Measurements from ENCODE around the gene EXOC2. TPM values are rescaled to one million over a fixed set of nuclear protein-coding genes. Genes with fewer than 3 reads are reported as not detected.
A peak's percentile ranks its signal among the peaks of the same experiment; 100 is the strongest.

EXOC2 gene
- total and polyA plus RNA-seq, 2 of the 13 experiments (the other 11 are each of a cell fraction or from before 2014, with no cell fraction given): 12.6 to 22.9 TPM

GRCh38 chr6:490251-491037 is 202.5 kb downstream of the EXOC2 start:
- Histone ChIP-seq H4K20me1 (ENCODE audit: insufficient read depth, low read length) (no peaks in the 10 kb centered on the region), H2AFZ (ENCODE audit: low read length) (no peak overlapping the region), H3K27ac (ENCODE audit: extremely low read length, insufficient read depth, low read length) (no peak overlapping the region), H3K79me2 (ENCODE audit: insufficient read depth, low read length) (no peaks in the 10 kb centered on the region), H3K4me2 (ENCODE audit: low read depth, low read length) (no peak overlapping the region), H3K9ac (ENCODE audit: insufficient read depth, low read depth, low read length) (no peak overlapping the region), H3K4me3 (replicated peaks in 1 of 3; ENCODE audit: insufficient read depth in 1 of 3, low read depth in 2 of 3, low read length in 3 of 3) (no peak overlapping the region), H3K36me3 (replicated peaks in 1 of 2; ENCODE audit: control insufficient read depth in 1 of 2, insufficient read depth in 2 of 2, low read length in 2 of 2) (peaks cover under 1 to 2% of the 10 kb centered on the region in 2 experiments; a peak in 3 of 5 replicates), H3K4me1 (ENCODE audit: insufficient read depth, low read length) (no peaks in the 10 kb centered on the region), H3K9me3 (ENCODE audit: low read length) (no peaks in the 10 kb centered on the region), H3K27me3 (ENCODE audit: control insufficient read depth in 1 of 2, insufficient read depth in 2 of 2, low read length in 2 of 2) (no peaks in the 10 kb centered on the region)
- DNase-seq (ENCODE audit: low spot score) (no peak), ATAC-seq (no peak), FAIRE-seq (no peak)
- in situ Hi-C loops (cut with HindIII; ENCODE audit: extremely low pct_ligation_motif_present, low pct_unique_long_range_greater_than_20kb): no loop called here
- intact Hi-C loops (cut with micrococcal nuclease; ENCODE audit: unreplicated experiment): no loop called here
- POLR2A ChIA-PET: no interaction called here
- TF ChIP-seq HHEX (CRISPR knock-in tag; IDR thresholded peaks at IDR 0.05): no peak
- TF ChIP-seq MAFK (conservative IDR thresholded peaks at IDR 0.05 in 1 of 2, IDR thresholded peaks at IDR 0.05 in 1 of 2; ENCODE audit: low read length in 2 of 2): peak in 1 of 2 experiments; percentile 27; a peak in 2 of 4 replicates
- no peak for TF ChIP-seq ZSCAN9 (CRISPR knock-in tag; IDR thresholded peaks at IDR 0.05; ENCODE audit: borderline replicate concordance)
- no peak for TF ChIP-seq HOXA9 (CRISPR knock-in tag; IDR thresholded peaks at IDR 0.05; ENCODE audit: borderline replicate concordance)
- no peak for TF ChIP-seq NFYB (CRISPR knock-in tag; IDR thresholded peaks at IDR 0.05)
- TF ChIP-seq ZNF143 (CRISPR knock-in tag; IDR thresholded peaks at IDR 0.05): no peak
- no peak for TF ChIP-seq ISX (CRISPR knock-in tag; conservative IDR thresholded peaks at IDR 0.05)
- WGBS (ENCODE audit: low lambda C conversion rate): 90% methylated on average over 6 of the region's 6 CpGs
- BruUV-seq (replicated peaks): no TSS peak
- CTCF ChIA-PET (ENCODE audit: low intra/inter-chr PET ratio, low total read pairs): no interaction called here

- CTCF ChIA-PET (ENCODE audit: low intra/inter-chr PET ratio, low total read pairs): no interaction called here
- no peaks in the 10 kb centered on the region; a peak in 1 of 5 replicates for H3K36me3 ChIP-seq (replicated peaks in 1 of 2; ENCODE audit: control insufficient read depth in 1 of 2, insufficient read depth in 2 of 2, low read length in 2 of 2)
- FAIRE-seq: no peak
Observed at GRCh38 chr6:489762-490161, 203.2 kb downstream of the EXOC2 start.

More at GRCh38 chr6:489762-490161, 203.2 kb downstream of the EXOC2 start:
- POLR2A ChIA-PET: no interaction called here
- no peak for TF ChIP-seq RNF2 (conservative IDR thresholded peaks at IDR 0.05; ENCODE audit: low read depth)
- TF ChIP-seq ADNP (CRISPR knock-in tag; IDR thresholded peaks at IDR 0.05): no peak
- no peak for TF ChIP-seq ZNF230 (CRISPR knock-in tag; IDR thresholded peaks at IDR 0.05)
- 95% methylated on average over 11 of the region's 11 CpGs for WGBS (ENCODE audit: low lambda C conversion rate)
- no peak overlapping the region for H3K4me3 ChIP-seq (replicated peaks in 1 of 3; ENCODE audit: insufficient read depth in 1 of 3, low read depth in 2 of 3, low read length in 3 of 3)
- no peaks in the 10 kb centered on the region for H3K27me3 ChIP-seq (ENCODE audit: control insufficient read depth in 1 of 2, insufficient read depth in 2 of 2, low read length in 2 of 2)
- H3K9me3 ChIP-seq (ENCODE audit: low read length): no peaks in the 10 kb centered on the region
- H3K27ac ChIP-seq (ENCODE audit: extremely low read length, insufficient read depth, low read length): no peak overlapping the region
- intact Hi-C loops (cut with micrococcal nuclease; ENCODE audit: unreplicated experiment) (no loop called here), in situ Hi-C loops (cut with HindIII; ENCODE audit: extremely low pct_ligation_motif_present, low pct_unique_long_range_greater_than_20kb) (no loop called here)
- no peak for DNase-seq (ENCODE audit: low spot score)
- no peak overlapping the region for H3K4me2 ChIP-seq (ENCODE audit: low read depth, low read length)
- H3K4me1 ChIP-seq (ENCODE audit: insufficient read depth, low read length): no peaks in the 10 kb centered on the region
- no TSS peak for BruUV-seq (replicated peaks)
- ATAC-seq: no peak
- no peak overlapping the region for H3K9ac ChIP-seq (ENCODE audit: insufficient read depth, low read depth, low read length)
- H4K20me1 ChIP-seq (ENCODE audit: insufficient read depth, low read length): no peaks in the 10 kb centered on the region
- H2AFZ ChIP-seq (ENCODE audit: low read length): no peak overlapping the region
- no peaks in the 10 kb centered on the region for H3K79me2 ChIP-seq (ENCODE audit: insufficient read depth, low read length)

Measured in HepG2 (cell line).